GM21786 (cell line): ENCODE measurements around the gene TPCN1.

Experiments
- ATAC-seq: cut with Tn5 transposase; IDR thresholded peaks from one replicate; pipeline ENCODE4 v1.9.1; 2021; ENCODE audit not compliant: unreplicated experiment

Gene TPCN1

DNA sequence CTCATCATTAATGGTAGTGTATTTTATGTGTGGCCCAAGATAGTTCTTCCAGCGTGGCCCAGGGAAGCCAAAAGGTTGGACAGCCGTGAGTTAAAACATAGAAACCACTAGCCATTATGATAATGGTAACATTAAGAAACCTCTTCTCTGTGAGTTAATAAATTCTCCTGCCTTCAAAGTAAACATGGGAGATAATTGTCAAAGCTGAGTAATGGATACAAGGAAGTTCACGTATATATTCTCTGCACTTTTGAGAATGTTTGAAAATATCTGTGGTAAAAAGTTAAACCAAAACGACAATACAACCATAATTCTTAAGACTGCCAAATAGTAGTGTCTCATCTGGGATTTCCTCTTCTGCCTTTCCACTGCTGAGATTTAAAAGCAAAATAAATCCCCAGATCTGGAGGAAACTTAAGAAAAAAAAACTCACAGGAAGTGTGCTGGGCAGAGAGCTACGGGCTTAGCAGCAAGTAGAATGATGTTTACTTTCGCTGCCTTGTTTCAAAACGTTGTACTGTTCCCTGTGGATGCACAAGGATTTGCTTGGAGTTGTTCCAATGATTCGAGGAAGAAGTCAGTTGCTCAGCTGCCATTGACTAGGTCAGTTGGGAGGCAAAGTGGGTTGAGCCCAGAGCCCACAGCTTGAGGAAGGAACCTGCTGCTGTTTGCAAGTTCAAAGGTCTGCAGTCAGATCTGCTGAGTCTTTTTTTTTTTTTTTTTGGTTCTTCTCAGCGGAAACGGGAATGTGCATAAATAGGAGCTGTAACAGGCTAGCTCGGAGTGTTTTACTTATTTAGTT, 1.7 kb downstream of the TPCN1 start:
- ATAC-seq, result no peak

- no peak for ATAC-seq
Observed at GRCh38 chr12:113224955-113225354, 3.7 kb downstream of the TPCN1 start.

DNA sequence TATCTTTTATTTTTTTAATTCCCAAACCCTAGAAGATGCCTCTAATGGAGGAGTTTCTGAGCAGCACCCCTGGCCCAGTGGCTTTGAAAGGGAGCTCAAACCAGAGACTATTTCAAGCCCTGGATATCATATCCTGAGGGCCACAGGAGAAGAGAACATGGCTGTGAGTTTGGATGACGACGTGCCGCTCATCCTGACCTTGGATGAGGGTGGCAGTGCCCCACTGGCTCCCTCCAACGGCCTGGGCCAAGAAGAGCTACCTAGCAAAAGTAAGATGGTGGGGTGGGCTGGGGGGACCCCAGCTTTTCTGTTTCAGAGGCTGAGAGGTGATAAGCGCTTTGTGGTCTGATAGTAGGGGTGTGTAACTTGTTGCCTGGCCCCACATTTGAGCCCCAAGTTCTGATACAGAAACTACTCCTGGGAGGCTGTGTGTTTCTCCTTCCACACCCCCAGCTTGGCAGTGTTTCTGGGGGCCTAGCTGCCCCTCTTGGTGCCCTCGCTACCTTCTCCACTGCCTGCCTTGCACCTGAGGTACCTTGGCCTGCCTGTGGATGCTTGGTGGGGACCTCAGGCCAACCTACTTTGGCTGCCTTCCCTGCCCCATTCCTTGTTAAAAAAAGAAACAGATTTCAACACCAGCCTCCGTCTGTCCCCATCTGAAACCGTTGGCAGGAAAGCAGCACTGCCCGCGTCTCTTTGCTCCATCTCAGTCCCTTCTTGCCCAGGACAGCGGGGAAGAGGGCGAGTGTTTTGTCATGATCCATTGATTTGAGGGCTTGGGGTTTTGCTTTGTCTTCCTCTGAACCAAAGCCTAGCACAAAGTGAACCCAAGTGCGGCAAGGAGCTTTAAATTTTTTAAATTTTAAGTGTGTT, 5.7 kb downstream of the TPCN1 start:
- ATAC-seq, result no peak

- no peak for ATAC-seq
Observed at GRCh38 chr12:113227686-113228391, 6.6 kb downstream of the TPCN1 start.

DNA sequence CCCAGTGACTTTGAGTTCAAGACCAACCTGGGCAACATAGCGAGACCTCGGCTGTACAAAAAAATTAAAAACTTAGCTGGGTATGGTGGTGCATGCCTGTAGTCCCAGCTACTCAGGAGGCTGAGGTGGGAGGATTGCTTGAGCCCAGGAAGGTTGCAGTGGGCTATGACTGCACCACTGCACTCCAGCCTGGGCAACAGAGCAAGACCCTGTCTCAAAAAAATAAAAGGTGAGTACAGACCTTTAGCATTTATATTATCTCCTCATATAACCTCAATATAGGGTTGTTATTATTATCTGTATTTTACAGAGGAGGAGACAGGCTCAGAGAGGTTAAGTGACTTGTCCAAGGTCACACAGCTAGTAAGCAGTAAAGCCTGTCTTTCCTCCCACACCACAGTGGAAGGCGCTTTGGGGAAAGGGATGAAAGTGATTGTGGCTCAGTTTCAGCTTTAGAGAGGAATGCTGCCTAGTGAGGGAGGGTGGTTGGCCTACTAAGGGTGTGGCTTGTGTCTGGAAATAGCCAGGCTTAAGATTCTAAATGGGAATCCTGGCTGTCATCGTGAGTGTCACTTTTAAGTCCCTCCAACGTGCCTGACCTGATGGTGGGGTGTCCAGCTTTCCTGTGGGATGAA, 7.2 kb downstream of the TPCN1 start:
- ATAC-seq, result no peak

DNA sequence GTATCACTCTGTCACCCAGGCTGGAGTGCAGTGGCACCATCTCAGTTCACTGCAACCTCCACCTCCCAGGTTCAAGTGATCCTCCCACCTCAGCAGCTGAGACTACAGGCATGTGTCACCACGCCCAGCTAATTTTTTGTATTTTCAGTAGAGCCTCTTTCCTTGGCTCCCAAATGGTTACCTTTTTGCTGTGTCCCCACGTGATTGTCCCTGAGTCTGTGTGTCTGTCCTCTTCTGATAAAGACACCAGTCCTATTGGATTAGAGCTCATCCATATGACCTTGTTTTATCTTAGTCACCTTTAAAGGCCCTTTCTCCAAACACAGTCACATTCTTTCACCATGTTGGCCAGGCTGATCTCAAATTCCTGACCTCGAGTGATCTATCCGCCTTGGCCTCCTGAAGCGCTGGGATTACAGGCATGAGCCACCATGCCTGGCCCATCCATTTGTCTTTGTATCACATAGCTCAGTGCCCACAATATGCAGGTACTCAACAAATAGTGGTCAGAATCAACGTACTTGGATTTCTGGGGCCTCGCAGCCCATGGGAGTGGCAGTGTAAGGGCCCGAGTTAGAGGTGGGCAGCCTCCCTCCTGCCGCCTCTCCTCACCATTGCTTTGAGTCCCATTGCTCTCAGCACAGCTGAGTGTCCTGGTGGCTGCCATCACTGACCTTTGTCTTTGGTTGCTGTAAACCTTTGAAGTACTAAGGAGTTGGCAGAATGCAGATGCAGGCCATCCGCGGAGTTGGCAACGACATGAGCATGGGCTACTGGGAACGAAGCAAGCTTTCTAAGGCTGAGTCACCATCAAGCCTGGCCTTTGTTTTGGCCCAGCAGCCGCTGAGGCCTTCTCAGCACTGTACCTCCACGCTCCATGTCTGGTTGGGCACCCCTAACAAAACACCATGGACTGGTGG, 9.3 kb downstream of the TPCN1 start:
- peak; percentile 7 for ATAC-seq

GRCh38 chr12:113231235-113232088, 10.2 kb downstream of the TPCN1 start:
- no peak for ATAC-seq

DNA sequence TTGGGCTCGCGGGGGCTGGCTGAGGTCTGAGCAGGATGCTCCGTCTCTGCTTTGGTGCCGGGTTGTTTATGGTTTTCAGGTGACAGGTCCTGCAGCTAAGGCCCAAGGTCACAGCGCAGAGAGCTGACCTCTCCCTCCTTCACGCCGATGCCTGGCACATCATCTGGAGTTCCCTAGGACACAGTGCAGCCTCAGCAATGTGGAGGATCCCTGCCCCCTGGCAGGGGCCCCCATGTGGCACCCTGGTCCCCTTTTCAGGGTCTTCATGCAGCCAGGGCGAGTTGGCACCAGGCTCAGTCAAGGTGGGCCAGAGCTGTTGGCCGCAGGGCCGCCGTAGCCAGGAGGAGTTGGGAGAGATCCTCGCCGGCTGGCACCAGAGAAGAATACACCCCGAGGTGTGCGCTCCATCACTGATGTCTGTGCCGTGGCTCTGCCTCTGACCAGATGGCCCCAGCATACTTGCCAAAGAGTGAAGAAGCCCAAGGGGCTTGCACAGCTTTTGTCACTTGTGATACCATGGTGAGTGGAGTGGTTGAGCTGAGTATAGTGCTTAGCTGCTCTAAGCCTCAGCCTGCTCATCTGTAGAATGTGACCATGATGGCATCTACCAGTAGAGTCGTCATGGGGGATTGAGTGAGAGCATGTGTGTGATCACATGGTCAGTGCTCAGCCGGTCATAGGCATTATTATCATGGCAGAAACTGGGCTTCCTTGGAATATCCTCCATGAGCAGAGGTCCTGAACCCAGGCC, 11.0 kb downstream of the TPCN1 start:
- ATAC-seq, result no peak

DNA sequence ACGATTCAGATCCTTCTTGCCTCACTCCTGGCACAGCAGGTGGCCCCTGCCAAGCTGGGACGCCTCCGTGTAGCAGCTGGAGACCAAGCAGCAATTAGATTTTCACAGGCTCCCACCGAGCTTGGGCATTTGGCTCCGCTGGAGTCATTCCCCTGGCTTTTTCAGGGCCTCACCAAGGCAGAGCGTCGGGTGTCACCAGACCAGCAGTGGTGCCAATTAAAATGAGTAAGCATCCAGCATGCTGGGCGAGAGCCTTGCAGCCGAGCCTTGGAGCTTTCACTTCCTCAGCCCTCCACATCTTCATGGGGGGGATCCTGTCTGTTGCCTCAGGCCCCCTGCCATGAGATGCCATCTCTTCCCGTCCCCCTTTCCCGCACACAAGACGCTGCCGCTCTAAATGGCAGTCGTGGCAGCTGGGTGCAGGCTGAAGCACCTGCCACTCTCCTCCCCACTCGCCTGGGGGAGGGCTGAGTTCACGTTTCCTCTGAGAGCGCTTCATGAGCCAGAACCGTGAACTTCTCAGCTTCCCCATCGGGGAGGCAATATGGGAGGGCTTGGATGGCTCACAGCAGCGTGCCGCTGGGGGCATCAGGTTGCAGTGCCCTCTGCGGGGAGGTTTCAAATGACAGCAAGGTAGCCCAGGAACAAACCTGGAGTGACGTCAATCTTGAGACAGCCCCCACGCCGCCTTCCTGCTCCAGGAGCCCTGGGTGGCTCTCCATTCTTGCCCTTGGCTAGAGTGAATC, 11.7 kb downstream of the TPCN1 start:
- ATAC-seq, result peak; percentile 66

- ATAC-seq, result no peak
Observed at GRCh38 chr12:113233967-113234366, 12.7 kb downstream of the TPCN1 start.

DNA sequence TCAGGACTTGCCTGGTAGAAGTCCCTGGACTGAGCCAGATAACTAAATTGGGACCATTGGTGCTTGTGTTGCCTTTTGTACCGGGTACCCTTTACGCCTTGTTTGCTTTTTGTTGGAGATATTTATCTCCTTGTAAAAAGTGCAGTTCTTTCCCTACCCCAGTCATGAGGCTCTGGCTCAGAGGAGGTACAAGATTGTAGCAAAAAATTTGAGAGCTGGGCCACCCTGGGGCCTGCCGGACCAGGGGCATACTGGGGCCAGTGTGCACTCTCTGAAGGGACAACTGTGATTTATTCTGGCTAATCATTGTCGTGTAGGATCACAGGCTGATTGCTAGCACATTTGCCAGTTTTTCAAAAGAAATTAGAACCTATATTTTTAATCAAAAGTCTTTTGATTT, 13.2 kb downstream of the TPCN1 start:
- ATAC-seq, result no peak

DNA sequence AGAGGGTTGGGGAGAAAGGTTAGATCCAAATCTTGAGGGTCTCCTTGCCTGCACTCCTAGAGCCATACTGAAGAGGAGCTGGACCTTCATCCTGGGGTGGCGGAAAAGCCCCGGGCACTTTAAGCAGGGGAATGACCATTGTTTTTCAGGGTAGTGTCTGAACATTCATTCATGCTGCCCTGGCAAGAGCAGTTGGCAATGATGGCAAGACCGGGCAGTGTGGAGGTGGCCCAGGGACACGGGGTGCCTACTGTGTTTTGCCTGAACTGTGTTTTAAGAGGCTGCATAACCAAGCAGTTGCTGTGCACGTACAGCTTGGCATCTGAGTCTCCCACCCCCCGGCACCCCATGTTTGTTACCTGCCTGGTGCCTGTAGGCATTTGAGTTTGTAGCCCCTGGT, 14.7 kb downstream of the TPCN1 start:
- no peak for ATAC-seq

DNA sequence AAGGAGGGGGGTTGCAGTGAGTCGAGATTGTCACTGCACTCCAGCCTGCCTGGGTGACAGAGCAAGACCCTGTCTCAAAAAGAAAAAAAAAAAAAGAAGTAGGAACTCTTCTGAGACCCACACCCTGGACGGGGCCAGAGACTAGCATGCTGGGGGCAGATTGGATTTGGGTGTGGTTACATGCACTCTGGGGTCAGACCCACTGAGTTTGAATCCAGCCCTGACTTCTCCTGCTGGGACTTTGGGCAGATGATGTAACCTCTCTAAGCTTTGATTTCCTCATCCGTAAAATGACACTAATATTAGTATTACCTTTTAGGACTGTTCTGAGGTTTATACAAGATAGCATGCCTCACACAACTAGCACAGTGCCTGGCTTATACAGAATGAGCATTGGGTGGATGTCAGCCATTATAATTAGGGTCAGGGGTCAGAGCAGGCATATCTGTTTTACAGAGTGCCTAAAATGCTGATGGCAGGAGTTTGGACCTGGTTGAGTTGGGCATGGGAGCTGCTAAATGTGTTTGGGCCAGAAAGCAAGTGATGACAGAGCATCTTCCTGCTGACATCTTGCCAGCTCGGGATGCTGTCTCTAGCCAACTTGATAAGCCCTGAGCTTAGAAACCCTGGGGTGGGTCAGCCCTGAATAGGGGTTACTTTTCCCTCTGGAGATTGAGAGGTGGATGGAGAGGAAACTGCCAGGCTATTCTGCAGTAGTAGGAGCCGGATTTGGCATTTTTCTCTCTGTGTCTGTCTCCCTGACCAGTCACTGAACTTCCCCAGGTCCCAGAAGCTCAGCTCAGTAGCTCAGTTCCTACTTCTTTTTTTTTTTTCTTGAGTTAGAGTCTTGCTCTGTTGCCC, 15.5 kb downstream of the TPCN1 start:
- ATAC-seq, result no peak

GRCh38 chr12:113237748-113238147, 16.5 kb downstream of the TPCN1 start:
- no peak for ATAC-seq

DNA sequence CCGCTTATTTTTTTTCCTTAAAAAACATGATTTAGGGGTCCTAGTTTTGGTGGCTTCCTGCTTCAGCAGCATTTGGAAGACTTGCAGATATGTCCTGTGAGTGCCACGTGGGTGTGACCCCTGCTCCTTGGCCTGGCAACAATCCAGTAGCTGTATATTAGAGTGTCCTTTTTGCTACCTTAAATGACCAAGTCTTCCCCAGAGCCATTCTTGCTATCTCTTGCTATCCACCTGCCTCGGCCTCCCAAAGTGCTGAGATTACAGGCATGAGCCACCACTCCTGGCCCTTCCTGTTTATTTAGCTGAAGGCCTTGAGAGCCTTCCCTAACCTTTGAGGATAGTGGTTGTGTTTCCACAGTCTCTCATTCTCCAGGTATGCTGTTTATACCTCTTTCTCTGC, 17.0 kb downstream of the TPCN1 start:
- no peak for ATAC-seq

DNA sequence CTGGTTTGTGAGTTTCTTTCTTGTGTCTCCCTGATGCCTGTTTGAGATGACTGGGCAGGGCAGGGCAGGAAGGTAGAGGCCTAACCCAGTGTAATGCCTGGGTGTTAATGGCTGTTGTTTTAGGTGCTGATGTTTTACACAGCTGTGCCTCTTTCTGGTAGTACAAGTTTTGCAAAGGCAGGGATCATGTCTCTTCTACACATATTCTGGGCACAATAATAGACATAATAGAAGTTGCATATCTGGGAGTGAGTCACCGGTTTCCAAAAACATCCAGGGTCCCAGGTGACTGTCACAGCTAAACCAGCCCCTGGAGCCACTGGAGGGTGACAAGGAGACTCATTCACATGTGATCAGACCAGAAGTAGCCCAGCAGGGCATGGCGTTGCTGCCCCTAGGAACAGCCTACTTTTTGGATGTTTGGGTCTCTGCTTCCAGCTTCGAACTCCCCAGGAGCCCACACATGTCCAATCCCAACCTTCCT, 18.1 kb downstream of the TPCN1 start:
- no peak for ATAC-seq
